Activated CD8-positive, alpha-beta T cell treated with anti-CD3 and anti-CD28 coated beads, Interleukin-2, amount 10 ng/mL, durations not matched to agents 7 days and 5 days (primary cell): Measurements from ENCODE around the gene TTC22. TPM values are rescaled to one million over a fixed set of nuclear protein-coding genes. Genes with fewer than 3 reads are reported as not detected.
A peak's percentile ranks its signal among the peaks of the same experiment; 100 is the strongest.

Experiments
- ATAC-seq: fragments of 150-1000 bp; cut with Tn5 transposase; one replicate; pipeline ENCODE4 v1.10.0; 2021; ENCODE audit warnings: moderate library complexity
- CTCF ChIA-PET: fragments of 350-600 bp; sonication (Branson Sonifier 250); formaldehyde crosslinking; loops from one replicate; lab custom pipeline; 2021; ENCODE audit warnings: antibody characterized with exemption; lab: Charles Lee
- POLR2A ChIA-PET: fragments of 350-600 bp; sonication (Branson Sonifier 250); formaldehyde crosslinking; loops from one replicate; lab custom pipeline; 2021; ENCODE audit warnings: antibody characterized with exemption; lab: Charles Lee
- DNase-seq: peaks from one replicate; pipeline ENCODE4 v3.0.0-alpha.2; 2020
- H3K27ac Mint-ChIP-seq: one replicate; pipeline ENCODE4 v1.8.0; 2021; ENCODE audit warnings: mild to moderate bottlenecking, mixed read lengths
- H3K27me3 Mint-ChIP-seq: one replicate; pipeline ENCODE4 v1.8.0; 2021; ENCODE audit warnings: low read depth, mixed read lengths
- H3K36me3 Mint-ChIP-seq: one replicate; pipeline ENCODE4 v1.8.0; 2021; ENCODE audit warnings: low read depth, mixed read lengths
- H3K4me1 Mint-ChIP-seq: one replicate; pipeline ENCODE4 v1.8.0; 2021; ENCODE audit warnings: low read depth, mixed read lengths
- H3K4me3 Mint-ChIP-seq: one replicate; pipeline ENCODE4 v1.8.0; 2021; ENCODE audit warnings: mild to moderate bottlenecking, mixed read lengths
- H3K9me3 Mint-ChIP-seq: one replicate; pipeline ENCODE4 v1.8.0; 2022; ENCODE audit warnings: mixed read lengths; ENCODE audit not compliant: insufficient read depth
- total RNA-seq, 2 experiments: library from RNA; stranded (reverse); gene quantifications; one replicate each; pipeline ENCODE4 v1.2.3, GENCODE V29; 2021

The TTC22 gene
- 1 to 10 TPM; 5.0 to 6.5 TPM for total RNA-seq

- ChIA-PET POLR2A (interaction anchor here (0.6 to 1.3 kb wide), 5 partner anchors 38 to 126 kb away, joined by 3 to 6 read pairs (median 3); partner anchors contain the start of gene TTC4), CTCF (interaction anchor here (0.6 to 3.5 kb wide), 38 partner anchors 8 to 711 kb away, joined by 3 to 34 read pairs (median 4); partner anchors contain the start of gene TTC4)
- H3K27me3 Mint-ChIP-seq = no peaks in the 10 kb centered on the region
- ATAC-seq (peak; percentile 93), DNase-seq (peak; percentile 85)
- H3K9me3 Mint-ChIP-seq = no peaks in the 10 kb centered on the region
- peak within 1 kb of the TSS; percentile 88 for H3K4me3 Mint-ChIP-seq
- no peaks in the 10 kb centered on the region for H3K36me3 Mint-ChIP-seq
- H3K4me1 Mint-ChIP-seq = peaks cover 53% of the 10 kb centered on the region
- H3K27ac Mint-ChIP-seq = peak within 1 kb of the TSS; percentile 89
Observed at GRCh38 chr1:54800899-54801759, at the start of gene TTC22. TTC22 (minus strand) TSS chr1:54801323; CDS start chr1:54801163, 160 bp downstream.

GRCh38 chr1:54850737-54851136, 49.6 kb upstream of the TTC22 start:
- DNase-seq (no peak), ATAC-seq (no peak)
- no peak overlapping the region for H3K27ac Mint-ChIP-seq
- POLR2A ChIA-PET = no interaction called here
- CTCF ChIA-PET = interaction anchor here (1.3 kb wide), 1 partner anchor 50 kb away, joined by 3 read pairs; the partner anchor contains the start of gene TTC22
- no peaks in the 10 kb centered on the region for H3K27me3 Mint-ChIP-seq
- no peaks in the 10 kb centered on the region for H3K4me1 Mint-ChIP-seq
- H3K36me3 Mint-ChIP-seq = peaks cover 54% of the 10 kb centered on the region
- H3K9me3 Mint-ChIP-seq = no peaks in the 10 kb centered on the region
- H3K4me3 Mint-ChIP-seq = no peak overlapping the region

GRCh38 chr1:54850069-54850730, 49.1 kb upstream of the TTC22 start:
- no peaks in the 10 kb centered on the region for H3K9me3 Mint-ChIP-seq
- ChIA-PET CTCF (interaction anchor here (1.3 kb wide), 1 partner anchor 49 kb away, joined by 3 read pairs; the partner anchor contains the start of gene TTC22), POLR2A (no interaction called here)
- H3K27me3 Mint-ChIP-seq = no peaks in the 10 kb centered on the region
- H3K4me3 Mint-ChIP-seq = no peak overlapping the region
- peaks cover 52% of the 10 kb centered on the region for H3K36me3 Mint-ChIP-seq
- H3K4me1 Mint-ChIP-seq = no peaks in the 10 kb centered on the region
- H3K27ac Mint-ChIP-seq = no peak overlapping the region
- DNase-seq = no peak
- ATAC-seq = no peak

GRCh38 chr1:54849219-54850068, 48.3 kb upstream of the TTC22 start:
- Mint-ChIP-seq H3K4me1 (no peaks in the 10 kb centered on the region), H3K27ac (no peak overlapping the region), H3K27me3 (no peaks in the 10 kb centered on the region), H3K4me3 (no peak overlapping the region), H3K36me3 (peaks cover 52% of the 10 kb centered on the region), H3K9me3 (no peaks in the 10 kb centered on the region)
- no peak for DNase-seq
- ChIA-PET POLR2A (no interaction called here), CTCF (no interaction called here)
- no peak for ATAC-seq

- DNase-seq (no peak), ATAC-seq (no peak)
- CTCF ChIA-PET = no interaction called here
- peaks cover 46% of the 10 kb centered on the region for H3K36me3 Mint-ChIP-seq
- POLR2A ChIA-PET = no interaction called here
- no peaks in the 10 kb centered on the region for H3K9me3 Mint-ChIP-seq
- no peak overlapping the region for H3K27ac Mint-ChIP-seq
- H3K4me3 Mint-ChIP-seq = no peak overlapping the region
- no peaks in the 10 kb centered on the region for H3K4me1 Mint-ChIP-seq
- H3K27me3 Mint-ChIP-seq = no peaks in the 10 kb centered on the region
Observed at GRCh38 chr1:54848134-54848948, 47.2 kb upstream of the TTC22 start.

GRCh38 chr1:54846716-54847284, 45.7 kb upstream of the TTC22 start:
- CTCF ChIA-PET = no interaction called here
- H3K27me3 Mint-ChIP-seq = no peaks in the 10 kb centered on the region
- DNase-seq = no peak
- no peak overlapping the region for H3K27ac Mint-ChIP-seq
- H3K9me3 Mint-ChIP-seq = no peaks in the 10 kb centered on the region
- H3K36me3 Mint-ChIP-seq = peaks cover 42% of the 10 kb centered on the region
- POLR2A ChIA-PET = no interaction called here
- H3K4me1 Mint-ChIP-seq = no peaks in the 10 kb centered on the region
- no peak overlapping the region for H3K4me3 Mint-ChIP-seq
- no peak for ATAC-seq

GRCh38 chr1:54846301-54846700, 45.2 kb upstream of the TTC22 start:
- Mint-ChIP-seq H3K27me3 (no peaks in the 10 kb centered on the region), H3K36me3 (peaks cover 37% of the 10 kb centered on the region), H3K27ac (no peak overlapping the region), H3K4me1 (no peaks in the 10 kb centered on the region), H3K4me3 (no peak overlapping the region), H3K9me3 (no peaks in the 10 kb centered on the region)
- ChIA-PET CTCF (no interaction called here), POLR2A (no interaction called here)
- no peak for ATAC-seq
- no peak for DNase-seq

GRCh38 chr1:54845772-54846171, 44.6 kb upstream of the TTC22 start:
- ChIA-PET POLR2A (no interaction called here), CTCF (no interaction called here)
- H3K27me3 Mint-ChIP-seq = no peaks in the 10 kb centered on the region
- no peaks in the 10 kb centered on the region for H3K9me3 Mint-ChIP-seq
- DNase-seq (no peak), ATAC-seq (no peak)
- no peaks in the 10 kb centered on the region for H3K4me1 Mint-ChIP-seq
- H3K4me3 Mint-ChIP-seq = no peak overlapping the region
- no peak overlapping the region for H3K27ac Mint-ChIP-seq
- peaks cover 32% of the 10 kb centered on the region for H3K36me3 Mint-ChIP-seq

- CTCF ChIA-PET = no interaction called here
- Mint-ChIP-seq H3K4me1 (no peaks in the 10 kb centered on the region), H3K36me3 (peaks cover 21% of the 10 kb centered on the region), H3K27ac (no peak overlapping the region), H3K4me3 (no peak overlapping the region), H3K9me3 (no peaks in the 10 kb centered on the region), H3K27me3 (no peaks in the 10 kb centered on the region)
- DNase-seq (no peak), ATAC-seq (no peak)
- POLR2A ChIA-PET = no interaction called here
Observed at GRCh38 chr1:54844564-54844963, 43.4 kb upstream of the TTC22 start.

GRCh38 chr1:54843449-54843848, 42.3 kb upstream of the TTC22 start:
- ATAC-seq = no peak
- DNase-seq = peak; percentile 2
- ChIA-PET POLR2A (no interaction called here), CTCF (no interaction called here)
- H3K4me1 Mint-ChIP-seq = no peaks in the 10 kb centered on the region
- peaks cover 11% of the 10 kb centered on the region for H3K36me3 Mint-ChIP-seq
- H3K4me3 Mint-ChIP-seq = no peak overlapping the region
- no peaks in the 10 kb centered on the region for H3K9me3 Mint-ChIP-seq
- H3K27me3 Mint-ChIP-seq = no peaks in the 10 kb centered on the region
- no peak overlapping the region for H3K27ac Mint-ChIP-seq

- DNase-seq (no peak), ATAC-seq (no peak)
- H3K27me3 Mint-ChIP-seq = no peaks in the 10 kb centered on the region
- ChIA-PET CTCF (no interaction called here), POLR2A (no interaction called here)
- no peaks in the 10 kb centered on the region for H3K4me1 Mint-ChIP-seq
- H3K36me3 Mint-ChIP-seq = peaks cover 7% of the 10 kb centered on the region
- H3K27ac Mint-ChIP-seq = no peak overlapping the region
- no peaks in the 10 kb centered on the region for H3K9me3 Mint-ChIP-seq
- H3K4me3 Mint-ChIP-seq = no peak overlapping the region
Observed at GRCh38 chr1:54842963-54843362, 41.8 kb upstream of the TTC22 start.
